GM21423 (cell line): ENCODE measurements around the gene SEC24A.
"Not testable (repeated sequence)": the region's sequence is repeated elsewhere in the genome, so short reads cannot be mapped to it uniquely, and the experiment has no call there.

Source experiments
- ATAC-seq: cut with Tn5 transposase; IDR thresholded peaks from one replicate; pipeline ENCODE4 v1.9.1; 2021; ENCODE audit warnings: mild to moderate bottlenecking, moderate library complexity; ENCODE audit not compliant: unreplicated experiment

Gene SEC24A

DNA sequence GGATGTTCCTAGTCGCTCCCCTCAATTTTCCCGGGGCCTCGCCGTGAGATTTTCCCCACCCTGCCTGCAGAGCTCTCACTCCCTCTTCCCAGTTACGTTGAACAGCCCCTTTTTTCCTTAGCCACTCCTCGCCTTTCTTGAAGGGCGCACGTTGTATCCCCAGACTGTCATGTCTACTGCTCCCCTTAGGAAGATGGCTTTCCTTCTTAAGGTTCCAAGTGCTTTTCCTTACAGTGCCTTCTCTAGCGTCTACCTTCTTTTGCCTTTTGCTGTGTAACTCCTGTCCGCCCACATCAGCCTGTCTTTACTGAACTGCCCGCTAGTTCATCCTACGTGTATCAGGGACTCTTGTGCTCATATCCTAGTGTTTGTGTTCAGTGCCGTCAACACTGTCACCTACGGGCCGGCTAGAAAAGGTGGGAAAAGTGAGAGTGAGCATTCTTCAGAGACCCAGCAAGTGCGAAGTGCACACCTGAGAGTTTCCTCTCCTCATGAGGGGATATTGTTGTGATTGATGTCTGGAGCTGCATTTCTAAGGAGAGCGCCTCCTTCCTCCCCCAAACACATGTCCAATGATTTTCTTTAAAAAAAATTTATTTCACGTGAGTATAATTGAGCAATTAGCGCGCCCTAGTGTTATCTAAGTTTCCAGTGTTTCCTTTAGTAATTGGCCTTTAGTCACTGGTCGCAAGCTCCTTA is 90.5 kb downstream of the SEC24A start:
- no peak for ATAC-seq

DNA sequence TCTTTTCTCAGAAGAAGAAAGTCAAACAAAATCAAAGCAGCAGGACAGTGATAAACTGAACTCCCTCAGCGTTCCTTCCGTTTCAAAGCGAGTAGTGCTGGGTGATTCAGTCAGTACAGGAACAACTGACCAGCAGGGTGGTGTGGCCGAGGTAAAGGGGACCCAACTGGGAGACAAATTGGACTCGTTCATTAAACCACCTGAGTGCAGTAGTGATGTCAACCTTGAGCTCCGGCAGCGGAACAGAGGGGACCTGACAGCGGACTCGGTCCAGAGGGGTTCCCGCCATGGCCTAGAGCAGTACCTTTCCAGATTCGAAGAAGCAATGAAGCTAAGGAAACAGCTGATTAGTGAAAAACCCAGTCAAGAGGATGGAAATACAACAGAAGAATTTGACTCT is 92.5 kb downstream of the SEC24A start:
- ATAC-seq: no peak

DNA sequence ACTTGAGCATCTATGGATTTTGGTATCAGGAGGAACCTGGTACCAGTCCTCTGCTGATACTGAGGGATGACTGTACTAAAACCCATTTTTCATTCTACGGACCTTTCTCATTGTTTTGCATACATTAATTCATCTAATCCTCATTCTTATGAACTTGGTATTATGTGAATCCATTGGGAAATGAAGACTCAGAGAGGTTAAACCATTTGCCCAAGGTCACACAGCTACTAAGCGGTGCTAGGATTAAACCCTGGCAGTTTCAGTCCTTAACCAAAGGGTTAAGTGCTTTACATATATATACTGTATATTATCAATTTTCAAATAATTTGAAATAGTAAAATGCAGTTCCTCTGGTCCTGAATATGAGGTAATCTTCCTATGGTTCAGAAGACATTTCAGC is 93.5 kb downstream of the SEC24A start:
- no peak for ATAC-seq

DNA sequence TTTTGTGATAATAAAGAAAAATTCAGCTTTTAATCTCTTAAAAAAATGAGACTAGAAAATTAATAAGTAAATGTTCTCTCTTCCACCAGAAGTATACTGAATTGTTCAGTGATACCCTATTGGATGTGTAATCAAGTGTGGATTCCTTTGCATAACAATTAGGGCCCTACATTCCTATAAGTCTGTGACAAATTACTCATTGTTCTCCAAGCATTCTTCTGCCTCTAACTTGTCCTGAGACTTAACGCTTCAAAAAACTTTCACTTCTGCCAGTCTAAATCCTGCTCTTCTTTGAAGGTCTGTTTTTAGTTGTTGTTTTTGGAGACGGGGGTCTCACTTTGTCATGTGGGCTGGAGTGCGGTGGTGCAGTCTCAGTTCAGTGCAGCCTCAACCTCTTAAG is 100.8 kb downstream of the SEC24A start:
- no peak for ATAC-seq

DNA sequence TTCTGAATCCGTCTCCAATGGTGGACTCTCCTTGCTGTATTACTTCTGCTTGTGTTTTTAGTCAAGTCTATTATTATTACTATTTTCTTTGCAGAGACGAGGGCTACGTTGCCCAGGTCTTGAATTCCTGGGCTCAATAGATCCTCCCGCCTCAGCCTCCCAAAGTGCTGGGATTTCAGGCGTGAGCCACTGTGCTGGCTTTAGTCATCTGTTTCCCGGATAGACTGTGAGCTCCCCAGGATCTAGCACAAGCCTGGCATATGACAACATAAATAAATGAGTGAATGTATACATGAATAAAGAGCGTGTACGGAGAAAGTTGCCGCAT is 109.6 kb downstream of the SEC24A start:
- no peak for ATAC-seq

- ATAC-seq: peak; percentile 96
These were observed 110.1 kb downstream of the SEC24A start, which contains the start of gene DDX46 for GRCh38 chr5:134758504-134759341. TSS of gene DDX46 (plus strand) at chr5:134758779. CDS start at chr5:134758939, 160 bp downstream.

- ATAC-seq: not testable (repeated sequence)
These were observed 119.1 kb downstream of the SEC24A start for GRCh38 chr5:134767528-134768291.

GRCh38 chr5:134769206-134769605 is 120.6 kb downstream of the SEC24A start:
- ATAC-seq: no peak

DNA sequence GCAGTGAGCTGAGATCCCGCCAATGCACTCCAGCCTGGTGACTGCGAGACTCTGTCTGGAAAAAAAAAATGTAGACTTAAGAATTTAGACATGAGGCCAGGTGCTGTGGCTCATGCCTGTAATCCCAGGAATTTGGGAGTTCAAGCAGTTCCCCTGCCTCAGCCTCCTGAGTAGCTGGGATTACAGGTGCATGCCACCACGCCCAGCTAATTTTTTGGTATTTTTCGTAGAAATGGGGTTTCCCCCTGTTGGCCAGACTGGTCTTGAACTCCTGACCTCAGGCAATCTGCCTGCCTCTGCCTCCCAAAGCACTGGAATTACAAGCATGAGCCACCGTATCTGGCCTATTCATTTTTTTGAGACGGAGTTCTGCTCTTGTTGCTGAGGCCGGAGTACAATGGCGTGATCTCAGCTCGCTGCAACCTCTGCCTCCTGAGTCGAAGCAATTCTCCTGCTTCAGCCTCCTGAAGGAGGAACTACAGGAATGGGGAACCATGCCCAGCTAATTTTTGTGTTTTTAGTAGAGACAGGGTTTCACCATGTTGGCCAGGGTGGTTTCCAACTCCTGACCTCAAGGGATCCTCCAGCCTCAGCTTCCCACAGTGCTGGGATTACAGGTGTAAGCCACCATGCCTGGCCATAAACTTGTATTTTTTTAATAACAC is 124.0 kb downstream of the SEC24A start:
- ATAC-seq: no peak

DNA sequence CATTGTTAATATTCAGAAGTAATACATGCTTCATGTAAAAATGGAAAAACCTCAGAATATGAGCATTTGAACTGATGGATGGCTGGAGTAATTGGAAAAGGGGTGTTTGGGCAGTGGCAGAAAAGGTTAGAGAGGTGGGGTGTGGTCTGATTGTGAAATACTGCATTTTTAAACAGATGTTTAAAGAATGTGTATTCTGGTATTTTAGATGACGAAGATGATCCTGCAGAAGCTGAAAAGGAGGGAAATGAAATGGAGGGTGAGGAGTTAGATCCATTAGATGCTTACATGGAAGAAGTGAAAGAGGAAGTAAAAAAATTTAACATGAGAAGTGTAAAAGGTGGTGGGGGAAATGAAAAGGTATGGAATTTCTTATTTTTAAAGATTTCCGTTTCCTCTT is 128.8 kb downstream of the SEC24A start:
- no peak for ATAC-seq
